ENCODE results near the gene TBC1D12.
"Not testable (repeated sequence)": the region's sequence is repeated elsewhere in the genome, so short reads cannot be mapped to it uniquely, and the experiment has no call there.

The TBC1D12 gene

DNA sequence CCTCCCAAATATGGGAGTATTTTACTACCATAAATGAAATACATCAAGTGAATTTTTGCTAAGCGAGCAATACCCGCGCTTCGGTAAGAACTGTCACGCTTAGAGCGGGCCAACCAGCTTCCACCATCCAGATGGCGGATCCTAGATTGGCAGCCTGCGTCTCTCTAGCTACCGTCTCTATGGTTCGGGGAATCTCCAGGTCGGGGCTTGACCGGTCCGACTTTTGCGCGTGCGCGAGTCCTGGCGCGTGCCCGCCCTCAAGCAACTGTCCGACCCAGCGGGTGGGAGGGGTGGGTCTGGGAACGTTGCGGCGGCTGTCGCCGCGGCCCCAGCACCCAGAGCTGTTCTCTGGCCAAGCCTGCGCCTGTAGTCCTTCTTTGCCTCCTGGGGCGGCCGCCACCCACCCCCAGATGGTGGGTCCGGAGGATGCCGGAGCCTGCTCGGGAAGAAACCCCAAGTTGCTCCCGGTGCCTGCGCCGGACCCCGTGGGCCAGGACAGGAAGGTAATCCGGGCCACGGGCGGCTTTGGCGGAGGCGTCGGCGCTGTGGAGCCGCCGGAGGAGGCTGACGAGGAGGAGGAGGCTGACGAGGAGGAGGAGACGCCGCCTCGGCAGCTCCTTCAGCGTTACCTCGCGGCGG lies at the start of gene TBC1D12:
Gene TBC1D12 (plus strand): TSS at position 338 of the 639 bp plus-strand sequence. CDS start 73 bp downstream, at position 411.
- peak in 1 of 6 experiments; percentile 20 for DNase-seq

DNA sequence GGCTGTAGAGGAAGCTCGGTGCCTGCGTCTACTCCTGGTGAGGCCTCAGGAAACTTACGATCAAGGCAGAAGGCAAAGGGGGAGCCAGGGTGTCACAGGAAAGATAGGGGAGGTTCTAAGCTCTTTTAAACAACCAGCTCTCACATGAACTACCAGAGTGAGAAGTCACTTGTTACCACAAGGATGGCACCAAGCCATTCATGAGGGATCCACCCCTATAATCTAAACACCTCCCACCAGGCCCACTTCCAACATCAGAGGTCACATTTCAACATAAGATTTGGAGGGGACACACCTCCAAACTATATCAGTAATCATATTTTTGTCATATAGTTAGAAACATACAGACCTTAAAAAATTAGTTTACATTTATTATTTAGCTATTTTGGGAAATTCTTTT lies 49.0 kb upstream of the TBC1D12 start:
- no peak for DNase-seq

DNA sequence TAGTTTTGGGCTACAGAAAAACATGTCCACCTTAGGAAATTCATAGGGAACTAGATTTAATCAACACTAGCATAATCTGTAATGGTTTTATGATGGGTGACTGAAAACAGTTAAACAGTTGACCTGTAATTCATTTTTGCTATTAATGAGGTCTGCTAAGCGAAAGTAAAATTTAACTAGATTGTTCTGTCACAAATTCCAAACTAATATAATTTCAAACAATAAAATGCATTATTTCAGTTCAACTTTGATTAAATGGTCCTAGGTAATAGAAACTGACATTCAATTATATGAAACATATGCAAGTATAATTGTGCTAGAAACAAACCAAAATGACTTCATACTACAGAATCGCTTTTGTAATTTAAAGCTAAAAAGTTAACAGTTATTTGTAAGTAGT lies 46.5 kb upstream of the TBC1D12 start:
- DNase-seq = no peak

DNA sequence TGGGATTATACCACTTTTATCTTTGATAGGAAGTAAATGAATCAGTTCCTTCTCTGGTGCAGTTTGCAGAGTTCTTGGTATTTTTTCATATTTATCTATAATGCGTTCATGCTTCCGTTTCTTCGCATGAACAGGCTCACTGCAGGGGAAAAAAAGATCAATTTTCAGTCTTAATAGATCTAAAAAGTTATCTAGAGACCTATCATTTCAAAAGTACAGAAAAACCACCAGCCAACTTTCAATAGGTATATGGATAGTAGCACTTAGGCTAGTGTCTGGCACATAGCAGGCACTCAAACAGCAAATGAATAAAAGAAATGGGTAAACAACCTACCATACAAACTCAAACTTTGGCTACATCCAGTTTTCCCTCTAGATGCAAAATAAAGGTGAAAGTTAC lies 45.1 kb upstream of the TBC1D12 start:
- no peak for DNase-seq

DNA sequence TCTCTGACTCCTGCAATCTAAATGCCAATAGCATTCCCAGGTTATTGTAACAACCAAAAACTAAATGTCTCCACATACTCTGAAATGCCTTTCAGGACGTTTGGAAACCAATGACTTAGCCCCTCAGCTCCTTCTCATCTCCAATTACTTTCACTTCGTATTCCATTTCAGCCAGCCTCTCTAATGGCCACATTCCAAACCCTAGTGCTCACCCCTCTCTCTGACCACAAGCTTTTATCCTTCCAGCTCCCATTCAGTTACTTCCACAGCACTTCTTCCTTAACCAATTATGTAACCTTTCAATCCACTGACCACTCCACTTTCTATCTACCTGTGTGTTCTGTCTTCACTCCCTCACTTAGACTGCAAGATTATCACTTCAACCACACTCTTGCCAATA lies 43.9 kb upstream of the TBC1D12 start:
- no peak for DNase-seq

DNA sequence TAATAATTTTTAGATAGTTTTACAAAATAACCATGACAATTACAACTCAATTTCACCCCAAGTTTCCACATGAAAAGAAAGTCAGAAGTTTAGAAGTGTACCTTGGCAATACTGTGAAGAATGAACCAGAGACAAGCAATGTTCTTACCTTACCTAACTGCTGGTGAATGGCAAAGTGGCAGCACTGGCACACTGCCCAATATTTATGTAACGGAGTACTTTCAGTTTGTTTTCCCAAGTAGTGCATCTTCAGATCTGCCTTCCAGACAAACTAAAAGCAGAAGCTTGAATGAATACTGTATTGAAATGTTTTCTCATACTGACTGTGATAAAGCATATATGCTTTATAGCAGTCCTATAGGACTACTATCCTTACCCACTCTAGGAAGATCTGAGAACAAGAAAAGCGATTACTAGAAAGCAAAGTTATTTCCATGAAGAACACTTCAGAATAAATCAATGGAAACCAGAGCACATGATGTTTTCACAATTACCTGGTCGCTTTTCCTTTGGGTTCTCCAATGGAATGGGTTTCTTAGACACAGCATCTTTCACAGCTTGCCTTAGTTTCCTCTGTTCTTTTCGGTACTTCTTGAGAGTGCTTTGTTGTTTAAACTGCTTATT lies 41.1 kb upstream of the TBC1D12 start:
- DNase-seq = peak in 4 of 6 experiments; percentile 2 to 26 (median 9)

DNA sequence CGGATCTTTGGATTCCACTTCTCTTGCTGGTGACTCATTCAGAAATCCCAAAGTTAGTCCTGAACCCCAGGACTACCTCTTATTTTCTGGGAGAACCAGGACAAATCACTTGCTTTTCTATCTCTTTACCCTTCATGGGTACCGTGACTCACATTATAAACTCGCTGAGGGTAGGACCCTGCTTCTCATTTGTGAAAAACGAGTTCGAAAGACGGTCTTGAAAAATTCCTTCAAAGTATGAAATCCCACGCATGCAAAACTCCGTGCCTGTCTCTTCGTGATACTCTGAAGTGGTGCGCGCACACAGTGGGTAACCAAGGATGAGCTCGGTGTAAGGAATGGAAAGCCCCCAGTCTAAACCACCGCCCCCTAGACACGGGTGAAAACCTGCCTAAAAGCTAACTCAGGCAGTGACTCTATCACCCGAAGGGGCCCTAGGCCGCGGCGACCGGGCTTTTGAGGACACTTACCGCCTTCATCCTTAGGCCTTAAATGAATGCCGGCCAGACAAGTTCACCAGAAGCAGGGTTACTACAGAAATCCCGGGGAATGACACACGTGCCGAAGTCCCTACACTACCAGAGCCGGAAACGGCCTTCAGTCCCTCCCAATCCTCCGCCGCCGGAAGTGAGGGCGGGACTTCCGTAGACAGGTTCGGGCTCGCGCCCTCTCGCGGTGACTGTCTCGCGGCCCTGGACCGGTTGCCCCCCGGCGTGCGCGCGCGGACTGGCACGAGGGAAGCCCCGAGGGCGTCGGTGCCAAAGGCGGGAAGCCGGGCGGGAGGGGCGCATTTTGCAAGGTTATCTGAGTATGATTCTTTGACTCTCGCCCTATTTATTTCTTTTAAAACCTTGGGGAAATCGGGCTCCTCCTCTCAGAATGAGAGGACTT lies 39.7 kb upstream of the TBC1D12 start, which contains the start of gene NOC3L:
Gene NOC3L (minus strand): TSS at position 580 of the 891 bp plus-strand sequence. CDS start 101 bp downstream, at position 479.
- DNase-seq = peak; percentile 85 to 93 (median 91)

DNA sequence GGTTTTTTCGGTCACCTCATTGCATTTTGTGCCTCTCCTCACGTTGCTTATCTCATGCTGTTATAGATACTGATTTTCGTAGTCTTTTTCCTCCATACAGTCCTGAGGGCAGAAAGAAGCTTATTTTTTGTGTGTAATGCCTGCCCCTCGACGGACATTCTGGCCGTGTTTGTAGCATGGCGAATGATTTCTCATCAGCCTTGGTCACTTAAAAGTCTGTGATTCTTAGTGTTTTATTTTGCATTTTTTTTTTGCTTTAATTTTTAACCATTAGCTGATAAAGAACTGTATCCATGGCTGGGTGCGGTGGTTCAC lies 39.1 kb upstream of the TBC1D12 start:
- DNase-seq = no peak

DNA sequence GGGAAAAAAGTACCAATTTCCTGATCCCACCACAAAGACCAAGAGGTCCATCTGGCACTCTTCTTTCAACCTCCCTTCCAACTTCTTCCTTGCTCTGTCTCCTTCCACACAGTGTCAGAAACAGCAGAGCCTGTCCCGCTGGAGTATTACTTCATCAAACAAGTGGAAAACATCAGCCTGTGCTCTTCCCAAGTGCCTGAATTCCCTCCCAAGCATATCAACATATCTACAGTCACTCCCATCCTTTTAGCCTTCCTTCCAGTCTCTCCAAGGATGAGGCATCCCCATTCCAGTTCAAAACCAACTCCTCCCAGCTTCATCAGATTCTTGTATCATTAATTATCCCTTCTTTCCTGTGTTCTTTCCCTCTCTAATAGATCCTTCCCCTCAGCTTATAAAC lies 37.9 kb upstream of the TBC1D12 start:
- DNase-seq = no peak

DNA sequence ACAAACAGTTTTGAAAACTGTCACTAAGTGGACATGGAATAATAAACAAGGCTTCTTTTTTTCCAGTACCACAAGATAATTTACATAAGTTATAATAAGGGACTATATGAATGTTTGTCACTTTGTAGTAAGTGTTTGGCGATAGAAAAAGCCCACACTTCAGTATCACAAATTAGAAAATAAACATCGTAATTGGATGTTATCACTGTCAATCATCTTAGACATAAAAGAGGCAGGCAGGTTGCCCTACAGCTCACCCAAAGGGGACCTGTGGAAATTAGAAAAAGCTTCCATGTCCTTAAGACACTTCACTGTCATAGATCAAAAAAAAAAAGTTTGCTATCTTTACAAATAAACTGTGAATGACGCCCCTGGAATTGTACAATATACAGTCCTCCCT lies 36.0 kb upstream of the TBC1D12 start:
- DNase-seq = no peak

DNA sequence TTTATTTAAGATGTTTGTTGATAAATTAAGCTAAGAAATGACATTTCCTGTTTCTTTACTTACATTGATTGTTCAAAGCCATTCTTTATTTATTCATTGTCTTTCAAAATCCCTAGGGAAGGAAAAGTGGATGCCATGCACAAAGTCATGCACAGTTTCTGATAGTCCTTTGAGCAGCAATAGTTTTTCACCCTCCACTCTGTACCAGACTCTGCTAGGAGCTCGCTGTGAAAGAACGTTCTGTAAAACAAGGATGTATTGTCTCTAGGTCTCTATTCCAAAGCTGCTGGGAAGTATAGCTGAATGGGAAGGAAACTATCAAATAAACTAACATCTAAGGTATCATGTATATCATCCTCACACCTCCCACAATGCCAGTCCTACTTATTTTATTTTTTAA lies 31.8 kb upstream of the TBC1D12 start:
- DNase-seq = no peak

DNA sequence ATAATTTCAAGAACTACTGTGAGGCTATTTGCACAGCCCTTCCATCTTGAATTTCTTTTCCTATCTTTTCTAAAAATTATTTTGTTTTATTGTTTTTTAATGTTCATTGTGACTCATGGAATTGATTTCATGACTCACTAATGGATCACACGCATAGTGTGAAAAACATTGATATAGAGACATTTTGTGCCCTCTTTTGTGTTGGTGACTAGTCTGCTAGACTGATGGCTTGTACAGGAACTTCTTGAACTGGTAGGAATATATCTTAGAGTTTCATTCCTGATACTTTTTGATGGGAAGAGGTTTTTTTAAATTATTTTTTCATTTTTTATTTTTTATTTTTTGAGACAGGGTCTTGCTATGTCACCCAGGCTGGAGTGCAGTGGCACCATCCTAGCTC lies 27.0 kb upstream of the TBC1D12 start:
- DNase-seq = no peak

DNA sequence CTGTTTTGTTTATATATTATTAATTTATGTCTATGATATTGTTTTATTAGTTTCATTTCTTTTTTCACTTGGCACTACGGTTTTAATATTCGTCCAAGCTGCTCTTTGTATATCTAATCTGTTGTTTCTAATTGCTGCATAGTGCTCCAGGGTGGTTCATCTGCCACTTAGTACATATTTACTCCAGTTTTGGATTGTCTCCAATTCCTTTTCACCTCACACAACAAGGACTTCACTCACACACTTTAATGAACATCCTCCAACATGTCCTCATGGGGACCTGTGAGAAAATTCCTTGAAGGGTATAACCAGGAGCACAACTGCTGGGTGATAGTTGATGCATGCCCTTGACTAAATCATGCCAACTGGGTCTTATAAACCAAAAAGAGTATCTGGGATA lies 25.5 kb upstream of the TBC1D12 start:
- no peak for DNase-seq

DNA sequence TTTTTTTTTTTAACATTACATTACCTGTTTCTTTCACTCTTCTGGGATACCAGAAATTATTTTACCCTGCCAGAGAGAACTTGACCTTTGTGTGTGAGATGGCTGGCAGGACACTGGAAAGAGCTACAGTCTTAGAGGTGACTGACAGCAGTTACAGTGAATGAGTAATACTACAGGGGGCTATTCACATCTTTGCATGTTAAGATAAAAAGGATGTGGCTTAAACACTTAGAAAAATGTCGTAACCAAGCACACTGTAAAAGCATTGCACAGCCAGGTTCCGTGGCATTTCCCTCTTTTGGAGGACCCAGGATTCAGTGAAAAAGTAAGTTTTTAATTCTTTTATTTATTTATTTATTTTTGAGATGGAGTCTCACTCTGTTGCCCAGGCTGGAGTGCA lies 18.8 kb upstream of the TBC1D12 start:
- no peak for DNase-seq

DNA sequence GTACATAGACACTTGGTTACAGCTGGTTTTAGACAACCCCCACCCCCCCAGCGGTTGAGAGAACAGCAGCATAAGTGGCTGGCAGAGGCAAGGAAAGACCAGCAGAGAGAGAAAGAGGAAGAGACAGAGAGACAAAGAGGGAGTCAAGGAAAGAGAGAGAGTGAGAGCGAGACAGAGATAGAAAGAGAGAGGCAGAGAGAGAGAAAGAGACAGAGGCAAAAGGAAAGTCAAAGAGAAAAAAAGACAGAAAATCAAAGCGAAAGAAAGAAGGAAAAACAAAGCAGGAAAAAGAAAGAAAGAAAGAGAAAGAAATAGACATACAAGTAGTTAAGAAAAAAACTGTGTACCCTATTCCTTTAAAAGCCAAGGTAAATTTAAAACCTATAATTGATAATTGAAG lies 16.6 kb upstream of the TBC1D12 start:
- not testable (repeated sequence) for DNase-seq

DNA sequence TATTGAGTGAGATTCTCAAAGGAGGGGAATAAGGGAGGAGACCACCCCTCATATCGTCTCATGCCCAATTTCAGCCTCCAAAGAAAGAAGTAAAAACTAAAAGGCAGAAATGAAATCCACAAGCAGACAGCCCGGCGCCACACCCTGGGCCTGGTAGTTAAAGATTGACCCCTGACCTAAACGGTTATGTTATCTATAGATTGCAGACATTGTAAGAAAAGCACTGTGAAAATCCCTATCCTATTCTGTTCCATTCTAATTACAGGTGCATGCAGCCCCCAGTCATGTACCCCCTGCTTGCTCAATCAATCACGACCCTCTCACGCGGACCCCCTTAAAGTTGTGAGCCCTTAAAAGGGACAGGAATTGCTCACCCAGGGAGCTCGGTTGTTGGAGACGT lies 10.2 kb upstream of the TBC1D12 start:
- DNase-seq = not testable (repeated sequence)

DNA sequence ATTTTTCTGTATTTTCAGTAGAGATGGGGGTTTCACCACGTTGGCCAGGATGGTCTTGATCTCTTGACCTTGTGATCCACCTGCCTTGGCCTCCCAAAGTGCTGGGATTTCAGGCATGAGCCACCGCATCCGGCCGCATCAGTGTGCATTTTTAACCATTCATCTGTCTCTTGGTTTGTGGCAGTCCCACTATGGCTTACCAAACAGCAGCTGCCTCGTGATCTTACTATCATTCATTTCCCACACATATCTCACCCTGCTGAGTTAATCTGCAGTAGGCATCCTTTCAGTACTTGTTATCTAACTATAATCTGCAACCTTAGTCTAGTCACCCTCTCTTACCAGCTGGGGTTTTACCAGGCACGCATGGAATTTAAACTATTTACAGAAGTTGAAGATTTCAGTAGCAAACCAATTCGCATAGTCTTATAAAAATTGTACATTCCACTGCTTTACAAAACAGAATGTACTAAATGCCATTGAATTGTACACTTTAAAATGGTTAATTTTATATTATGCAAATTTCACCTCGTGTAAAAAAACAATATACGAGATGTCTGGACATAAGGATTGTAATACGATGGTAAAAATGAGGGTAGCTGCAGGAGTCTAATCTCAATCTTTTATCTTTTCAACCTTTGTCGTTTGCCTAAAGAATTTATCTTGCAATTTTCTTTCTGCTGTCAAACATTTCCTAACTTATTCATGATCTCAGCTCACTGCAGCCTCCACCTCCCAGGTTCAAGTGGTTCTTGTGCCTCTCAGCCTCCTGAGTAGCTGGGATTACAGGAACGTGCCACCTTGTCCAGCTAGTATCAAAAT lies 4.6 kb upstream of the TBC1D12 start:
- no peak for DNase-seq

DNA sequence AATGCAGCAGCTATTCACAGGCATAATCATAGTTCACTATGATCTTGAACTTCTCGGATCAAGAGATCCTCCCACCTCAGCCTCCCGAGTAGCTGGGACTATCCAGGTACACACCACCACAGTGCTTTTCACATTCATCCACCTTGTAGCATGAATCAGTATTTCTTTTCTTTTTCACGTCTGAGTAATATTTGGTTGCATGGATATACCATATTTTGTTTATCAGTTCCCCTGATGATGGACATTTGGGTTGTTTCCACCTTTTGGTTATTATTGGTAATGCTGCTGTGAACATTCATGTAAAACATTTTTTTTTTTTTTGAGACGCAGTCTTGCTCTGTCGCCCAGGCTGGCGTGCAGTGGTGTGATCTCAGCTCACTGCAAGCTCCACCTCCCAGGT lies 3.6 kb upstream of the TBC1D12 start:
- no peak for DNase-seq

DNA sequence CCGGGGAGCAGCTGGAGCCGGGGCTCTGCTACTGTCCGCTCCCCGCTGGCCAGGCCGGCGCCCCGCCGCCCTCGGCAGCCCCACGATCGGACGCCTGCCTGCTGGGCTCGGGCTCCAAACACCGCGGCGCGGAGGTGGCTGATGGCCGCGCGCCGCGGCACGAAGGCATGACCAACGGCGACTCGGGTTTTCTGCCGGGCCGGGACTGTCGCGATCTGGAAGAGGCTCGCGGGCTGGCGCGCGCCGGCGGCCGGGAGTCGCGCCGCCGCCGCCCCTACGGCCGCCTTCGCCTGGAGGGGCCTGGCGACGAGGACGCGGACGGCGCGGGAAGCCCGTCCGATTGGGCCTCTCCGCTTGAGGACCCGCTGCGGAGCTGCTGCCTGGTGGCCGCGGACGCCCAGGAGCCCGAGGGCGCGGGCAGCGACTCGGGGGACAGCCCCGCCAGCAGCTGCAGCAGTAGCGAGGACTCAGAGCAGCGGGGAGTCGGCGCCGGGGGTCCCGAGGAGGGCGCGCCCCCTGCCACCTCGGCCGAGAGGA lies 570 bp downstream of the TBC1D12 start:
- DNase-seq = peak in 2 of 6 experiments; percentile 17 to 20

DNA sequence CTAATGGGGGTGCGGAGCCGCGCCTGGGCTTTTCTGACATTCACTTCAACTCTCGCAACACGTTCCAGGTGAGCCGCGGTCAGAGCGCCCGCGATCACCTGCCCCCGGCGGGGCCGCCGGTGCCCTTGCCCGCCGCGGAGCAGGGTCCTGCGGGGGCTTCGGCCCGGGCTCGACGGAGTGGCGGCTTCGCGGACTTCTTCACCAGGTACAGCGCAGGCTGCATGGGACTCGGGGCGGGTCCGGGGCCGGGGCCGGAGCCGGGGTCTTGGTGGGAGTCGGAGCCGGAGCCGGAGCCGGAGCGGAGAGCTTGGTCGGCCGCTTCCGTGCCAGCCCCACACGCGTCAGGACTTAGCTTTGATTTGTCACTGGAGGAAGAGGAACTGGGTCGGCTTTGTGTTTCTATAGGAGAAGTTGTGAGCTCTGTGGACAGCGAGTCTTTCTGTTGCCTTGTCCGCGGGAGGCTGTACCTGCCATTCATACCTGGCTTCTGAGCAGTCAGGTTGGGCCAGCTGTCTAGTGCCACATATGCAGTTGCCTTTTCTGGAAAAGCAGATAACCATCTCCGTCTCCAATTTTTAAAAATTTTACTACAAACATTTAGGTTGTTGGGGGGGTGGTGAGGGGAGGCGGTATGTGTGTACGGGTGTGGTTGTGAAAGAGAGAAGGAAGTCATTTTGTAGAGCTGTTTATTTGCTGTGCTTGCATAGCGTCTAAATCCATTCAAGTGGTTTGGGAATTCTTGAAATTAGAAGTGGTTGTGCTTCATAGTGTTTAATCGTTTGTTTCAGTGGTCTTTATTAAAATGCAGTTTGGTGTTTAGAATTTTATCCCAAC lies 1.3 kb downstream of the TBC1D12 start:
- DNase-seq = peak in 1 of 6 experiments; percentile 17

DNA sequence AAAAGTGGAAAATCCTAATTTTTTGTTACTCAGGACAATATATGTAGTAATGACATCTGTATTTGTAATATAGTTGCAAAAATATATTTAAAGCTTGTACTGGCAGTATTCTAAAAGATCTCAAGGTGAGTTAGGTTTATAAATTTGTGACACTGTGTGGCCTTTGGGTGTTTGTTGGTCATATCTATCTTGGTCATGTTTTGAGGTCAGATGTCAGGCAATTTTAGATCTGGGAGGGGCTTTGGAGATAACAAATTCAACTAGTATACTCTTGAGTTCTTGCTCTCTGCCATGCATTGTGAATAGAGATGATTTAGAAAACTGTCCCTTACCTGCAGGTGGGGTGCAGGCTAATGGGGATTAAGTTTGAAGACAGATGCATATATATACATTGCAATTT lies 3.1 kb downstream of the TBC1D12 start:
- DNase-seq = no peak

DNA sequence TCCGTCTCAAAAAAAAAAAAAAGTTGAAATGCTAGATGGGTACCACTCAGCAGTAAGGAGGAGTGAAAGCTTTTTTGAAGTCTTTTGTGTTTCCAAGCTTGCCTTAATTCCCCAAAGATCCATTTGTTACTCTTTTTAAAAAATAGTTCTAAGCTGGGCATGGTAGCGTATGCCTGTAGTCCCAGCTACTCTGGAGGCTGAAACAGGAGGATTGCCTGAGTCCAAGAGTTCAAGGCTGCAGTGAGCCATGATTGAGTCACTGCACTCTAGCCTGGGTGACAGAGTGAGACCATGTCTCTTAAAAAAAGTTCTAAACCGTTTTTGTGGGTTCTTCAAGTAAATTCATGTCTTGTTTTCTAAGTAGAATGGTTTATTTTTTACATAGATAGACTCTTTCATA lies 5.3 kb downstream of the TBC1D12 start:
- no peak for DNase-seq
